ENCODE measurements around the gene MAPK10. TPM values are rescaled to one million over a fixed set of nuclear protein-coding genes. Genes with fewer than 3 reads are reported as not detected.

MAPK10 gene
- total and polyA plus RNA-seq, 2 of the 8 experiments (the other 6 are each of a cell fraction or from before 2014, with no cell fraction given): 2.5 to 3.1 TPM

DNA sequence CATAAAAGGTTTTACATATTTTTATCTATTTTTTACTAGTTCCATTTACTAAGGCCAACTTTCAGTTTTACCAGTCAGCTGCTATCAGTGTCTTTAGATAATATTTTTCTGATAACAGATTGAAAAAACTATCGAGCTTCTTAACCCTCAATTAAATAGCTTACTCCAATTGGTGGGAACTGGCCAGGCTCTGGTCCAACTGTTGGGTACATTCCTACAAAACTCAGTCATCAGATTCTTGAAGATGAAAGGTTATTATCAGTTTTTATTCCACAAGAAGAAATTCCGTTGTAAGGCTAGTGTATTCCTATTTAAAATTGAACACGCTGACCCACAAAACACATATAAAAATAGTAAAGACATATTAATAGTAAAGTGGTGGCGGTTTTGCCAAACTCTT is 346.2 kb downstream of the MAPK10 start (continued):
- no peak for TF ChIP-seq GTF2F1 (IDR thresholded peaks at IDR 0.05; ENCODE audit: borderline replicate concordance, low read depth, low read length)
- TF ChIP-seq, protein P1, sequence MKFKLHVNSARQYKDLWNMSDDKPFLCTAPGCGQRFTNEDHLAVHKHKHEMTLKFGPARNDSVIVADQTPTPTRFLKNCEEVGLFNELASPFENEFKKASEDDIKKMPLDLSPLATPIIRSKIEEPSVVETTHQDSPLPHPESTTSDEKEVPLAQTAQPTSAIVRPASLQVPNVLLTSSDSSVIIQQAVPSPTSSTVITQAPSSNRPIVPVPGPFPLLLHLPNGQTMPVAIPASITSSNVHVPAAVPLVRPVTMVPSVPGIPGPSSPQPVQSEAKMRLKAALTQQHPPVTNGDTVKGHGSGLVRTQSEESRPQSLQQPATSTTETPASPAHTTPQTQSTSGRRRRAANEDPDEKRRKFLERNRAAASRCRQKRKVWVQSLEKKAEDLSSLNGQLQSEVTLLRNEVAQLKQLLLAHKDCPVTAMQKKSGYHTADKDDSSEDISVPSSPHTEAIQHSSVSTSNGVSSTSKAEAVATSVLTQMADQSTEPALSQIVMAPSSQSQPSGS (IDR thresholded peaks at IDR 0.05; ENCODE audit: low read length): no peak
